MM.1S (cell line): Measurements from ENCODE around the gene FASTK.
A peak's percentile ranks its signal among the peaks of the same experiment; 100 is the strongest.

Experiments used
- DNase-seq: peaks from one replicate; pipeline ENCODE4 v3.0.0-alpha.2; 2015
- H2AFZ ChIP-seq: fragments of 300-600 bp; sonication (generic); 2 replicates; pipeline ENCODE4 v1.6.0; 2016; ENCODE audit warnings: antibody characterized with exemption, low read length
- H3F3A ChIP-seq: fragments of 300-600 bp; sonication (generic); 2 replicates; pipeline ENCODE4 v1.6.1; 2016; ENCODE audit warnings: mild to moderate bottlenecking, antibody characterized with exemption, low read length, moderate library complexity, mixed read lengths; ENCODE audit not compliant: insufficient read depth
- H3K27ac ChIP-seq: fragments of 300-600 bp; sonication (generic); 2 replicates; pipeline ENCODE4 v1.5.1; 2016; ENCODE audit warnings: mild to moderate bottlenecking, low read length
- H3K27me3 ChIP-seq: fragments of 300-600 bp; sonication (generic); replicated peaks from 2 replicates; pipeline ENCODE4 v1.6.0; 2016; ENCODE audit warnings: low read length; ENCODE audit not compliant: insufficient read depth
- H3K36me3 ChIP-seq: fragments of 300-600 bp; sonication (generic); replicated peaks from 2 replicates; pipeline ENCODE4 v1.6.1; 2016; ENCODE audit warnings: mild to moderate bottlenecking, low read length, mixed read lengths; ENCODE audit not compliant: insufficient read depth
- H3K4me1 ChIP-seq: fragments of 300-600 bp; sonication (generic); 2 replicates; pipeline ENCODE4 v1.6.1; 2016; ENCODE audit warnings: low read length, mixed read lengths
- H3K4me2 ChIP-seq: fragments of 300-600 bp; sonication (generic); 2 replicates; pipeline ENCODE4 v1.6.0; 2016; ENCODE audit warnings: low read depth, low read length
- H3K4me3 ChIP-seq: fragments of 300-600 bp; sonication (generic); 2 replicates; pipeline ENCODE4 v1.5.1; 2016; ENCODE audit warnings: low read length, mixed read lengths
- H3K79me2 ChIP-seq: fragments of 300-600 bp; sonication (generic); 2 replicates; pipeline ENCODE4 v1.6.1; 2016; ENCODE audit warnings: mixed run types, low read length, mixed read lengths
- H3K9ac ChIP-seq: fragments of 300-600 bp; sonication (generic); 2 replicates; pipeline ENCODE4 v1.6.1; 2016; ENCODE audit warnings: low read length, mixed read lengths
- H3K9me2 ChIP-seq: fragments of 300-600 bp; sonication (generic); replicated peaks from 2 replicates; pipeline ENCODE4 v1.6.1; 2016; ENCODE audit warnings: mild to moderate bottlenecking, low read length, mixed read lengths; ENCODE audit not compliant: insufficient read depth
- H3K9me3 ChIP-seq: fragments of 300-600 bp; sonication (generic); replicated peaks from 2 replicates; pipeline ENCODE4 v1.6.1; 2016; ENCODE audit warnings: mild to moderate bottlenecking, low read length, mixed read lengths; ENCODE audit not compliant: insufficient read depth
- H4K20me1 ChIP-seq: fragments of 300-600 bp; sonication (generic); 2 replicates; pipeline ENCODE4 v1.6.1; 2016; ENCODE audit warnings: mild to moderate bottlenecking, low read length, moderate library complexity, mixed read lengths; ENCODE audit not compliant: insufficient read depth
- CTCF ChIP-seq: fragments of 300-600 bp; sonication (generic); IDR thresholded peaks from 2 replicates; pipeline ENCODE4 v1.5.1; 2016; ENCODE audit warnings: antibody characterized with exemption, low read length, mixed read lengths
- EZH2 ChIP-seq: fragments of 300-600 bp; sonication (generic); optimal IDR thresholded peaks from 2 replicates; pipeline ENCODE3; 2017; ENCODE audit warnings: low read depth, mild to moderate bottlenecking, antibody characterized with exemption, low read length, mixed read lengths
- EZH2phosphoT487 ChIP-seq: fragments of 300-600 bp; sonication (generic); IDR thresholded peaks from 2 replicates; pipeline ENCODE4 v1.6.1; 2018; ENCODE audit warnings: antibody characterized with exemption, low read length

FASTK gene

GRCh38 chr7:151124481-151124880 lies 43.9 kb upstream of the FASTK start:
- TF ChIP-seq EZH2phosphoT487: no peak
- TF ChIP-seq CTCF: no peak
- no peak for TF ChIP-seq EZH2
- Histone ChIP-seq H3K27me3 (no peaks in the 10 kb centered on the region), H3K36me3 (no peaks in the 10 kb centered on the region), H3K27ac (no peak overlapping the region), H3K9me2 (no peaks in the 10 kb centered on the region), H4K20me1 (no peaks in the 10 kb centered on the region), H2AFZ (no peak overlapping the region), H3K4me3 (no peak overlapping the region), H3K79me2 (no peaks in the 10 kb centered on the region), H3F3A (no peaks in the 10 kb centered on the region), H3K9me3 (no peaks in the 10 kb centered on the region), H3K9ac (no peak overlapping the region), H3K4me2 (no peak overlapping the region), H3K4me1 (no peaks in the 10 kb centered on the region)
- DNase-seq: no peak

GRCh38 chr7:151123822-151124464 lies 43.3 kb upstream of the FASTK start:
- Histone ChIP-seq H3K9me3 (no peaks in the 10 kb centered on the region), H3K4me2 (no peak overlapping the region), H3K9me2 (no peaks in the 10 kb centered on the region), H3K4me3 (no peak overlapping the region), H3K9ac (no peak overlapping the region), H3F3A (no peaks in the 10 kb centered on the region), H3K27me3 (no peaks in the 10 kb centered on the region), H3K27ac (no peak overlapping the region), H4K20me1 (no peaks in the 10 kb centered on the region), H2AFZ (no peak overlapping the region), H3K79me2 (no peaks in the 10 kb centered on the region), H3K36me3 (no peaks in the 10 kb centered on the region), H3K4me1 (no peaks in the 10 kb centered on the region)
- peak; percentile 82 for DNase-seq
- TF ChIP-seq CTCF: peak; percentile 100
- TF ChIP-seq EZH2phosphoT487: no peak

DNA sequence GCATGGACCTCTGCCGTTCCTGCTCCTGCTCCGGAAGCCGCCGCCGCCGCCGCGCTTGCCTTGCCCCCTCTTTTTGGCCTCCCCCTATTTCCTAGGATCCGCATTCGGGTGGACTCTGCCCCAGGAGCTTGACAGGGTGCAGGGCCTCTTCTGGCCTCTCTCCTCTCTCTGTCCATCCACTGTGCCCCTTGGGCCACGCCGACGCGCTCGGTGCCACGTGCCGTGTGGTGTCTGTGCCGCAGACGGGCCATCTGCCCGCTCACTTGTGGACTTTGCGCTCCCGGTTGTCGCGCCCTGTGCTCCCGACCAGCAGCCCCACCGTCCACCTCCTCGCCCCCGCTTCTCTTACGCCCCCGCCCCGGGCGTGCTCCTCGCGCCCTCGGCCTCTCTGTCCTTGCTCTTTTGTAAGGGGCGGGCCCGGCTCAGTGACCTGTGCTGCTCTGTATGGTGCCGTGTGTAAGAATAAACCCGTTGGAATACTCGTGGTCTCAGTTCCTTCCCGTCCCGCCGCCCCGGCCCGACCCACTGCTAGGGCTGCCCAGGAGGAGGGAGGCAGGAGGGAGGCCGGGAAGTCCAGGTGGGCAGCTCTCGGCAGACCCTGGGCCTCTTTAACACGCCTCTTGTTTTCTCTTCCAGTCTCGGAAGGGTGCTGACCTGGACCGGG lies 42.7 kb upstream of the FASTK start:
- H3K36me3 ChIP-seq: no peaks in the 10 kb centered on the region
- H3K9me3 ChIP-seq: no peaks in the 10 kb centered on the region
- TF ChIP-seq EZH2: no peak
- TF ChIP-seq EZH2phosphoT487: no peak
- no peak for TF ChIP-seq CTCF
- no peak overlapping the region for H2AFZ ChIP-seq
- no peaks in the 10 kb centered on the region for H3K9me2 ChIP-seq
- H3F3A ChIP-seq: no peaks in the 10 kb centered on the region
- no peaks in the 10 kb centered on the region for H3K4me1 ChIP-seq
- H3K27me3 ChIP-seq: no peaks in the 10 kb centered on the region
- H3K27ac ChIP-seq: no peak overlapping the region
- no peaks in the 10 kb centered on the region for H3K79me2 ChIP-seq
- no peak overlapping the region for H3K9ac ChIP-seq
- H3K4me3 ChIP-seq: no peak overlapping the region
- H4K20me1 ChIP-seq: no peaks in the 10 kb centered on the region
- DNase-seq: no peak
- H3K4me2 ChIP-seq: no peak overlapping the region
